HPDE6-E6E7 (cell line): Measurements from ENCODE around the gene ZNF883.
"Not testable (repeated sequence)": the region's sequence is repeated elsewhere in the genome, so short reads cannot be mapped to it uniquely, and the experiment has no call there.

Source experiments
- DNase-seq: peaks from one replicate; pipeline ENCODE4 v3.0.0; 2011; ENCODE audit warnings: missing footprints; ENCODE audit errors: extremely low spot score

Gene ZNF883

GRCh38 chr9:113011911-113012381 lies at the start of gene ZNF883:
Gene ZNF883 (minus strand): TSS chr9:113012192.
- DNase-seq: peak; percentile 46

- not testable (repeated sequence) for DNase-seq
These were observed 49.3 kb upstream of the ZNF883 start for GRCh38 chr9:113061072-113061850.

GRCh38 chr9:113059581-113060284 lies 47.7 kb upstream of the ZNF883 start:
- DNase-seq: not testable (repeated sequence)

GRCh38 chr9:113057193-113057592 lies 45.2 kb upstream of the ZNF883 start:
- no peak for DNase-seq

GRCh38 chr9:113056191-113057106 lies 44.5 kb upstream of the ZNF883 start, which contains the start of gene ZFP37:
Gene ZFP37 (minus strand): TSS chr9:113056724. CDS start chr9:113056688, 36 bp downstream.
- DNase-seq: peak; percentile 63

- DNase-seq: no peak
These were observed 31.1 kb upstream of the ZNF883 start for GRCh38 chr9:113042884-113043657.

GRCh38 chr9:113026200-113026599 lies 14.2 kb upstream of the ZNF883 start:
- no peak for DNase-seq

- no peak for DNase-seq
These were observed 6.3 kb upstream of the ZNF883 start for GRCh38 chr9:113018247-113018646.

GRCh38 chr9:113012492-113012891 lies 500 bp upstream of the ZNF883 start:
- no peak for DNase-seq

GRCh38 chr9:113005777-113006176 lies 6.2 kb downstream of the ZNF883 start:
- no peak for DNase-seq

- no peak for DNase-seq
These were observed 14.6 kb downstream of the ZNF883 start for GRCh38 chr9:112997236-112997941.

GRCh38 chr9:112971415-112971814 lies 40.6 kb downstream of the ZNF883 start:
- no peak for DNase-seq

GRCh38 chr9:112970939-112971338 lies 41.1 kb downstream of the ZNF883 start:
- no peak for DNase-seq

- no peak for DNase-seq
These were observed 42.3 kb downstream of the ZNF883 start for GRCh38 chr9:112969730-112970129.

- no peak for DNase-seq
These were observed 56.4 kb downstream of the ZNF883 start for GRCh38 chr9:112955550-112955949.

- no peak for DNase-seq
These were observed 66.3 kb downstream of the ZNF883 start for GRCh38 chr9:112945620-112946208.

- peak; percentile 11 for DNase-seq
These were observed 72.6 kb downstream of the ZNF883 start for GRCh38 chr9:112939418-112939817.

- DNase-seq: no peak
These were observed 78.3 kb downstream of the ZNF883 start for GRCh38 chr9:112933696-112934095.

GRCh38 chr9:112925058-112925641 lies 86.8 kb downstream of the ZNF883 start:
- DNase-seq: peak; percentile 44

GRCh38 chr9:112921549-112921948 lies 90.4 kb downstream of the ZNF883 start:
- peak; percentile 39 for DNase-seq
